Stimulated activated CD8-positive, alpha-beta memory T cell treated with anti-CD3 and anti-CD28 coated beads, Interleukin-4, amount 100 ng/mL, for 24 hours (primary cell): ENCODE measurements around the gene LGALSL.

Experiments
- DNase-seq: peaks from one replicate; pipeline ENCODE4 v3.0.0-alpha.2; 2020; ENCODE audit warnings: low read depth

Gene LGALSL

GRCh38 chr2:64453770-64454385, at the start of gene LGALSL:
LGALSL (plus strand) TSS chr2:64454162; CDS start chr2:64454546, 384 bp downstream.
- DNase-seq = peak; percentile 0

GRCh38 chr2:64404743-64405142, 49.2 kb upstream of the LGALSL start:
- DNase-seq = no peak

GRCh38 chr2:64405581-64406406, 48.2 kb upstream of the LGALSL start:
- no peak for DNase-seq

- no peak for DNase-seq
Measured at GRCh38 chr2:64406407-64406774, 47.6 kb upstream of the LGALSL start.

GRCh38 chr2:64408031-64408430, 45.9 kb upstream of the LGALSL start:
- no peak for DNase-seq

GRCh38 chr2:64410671-64411070, 43.3 kb upstream of the LGALSL start:
- DNase-seq = no peak

- DNase-seq = no peak
Measured at GRCh38 chr2:64412671-64413070, 41.3 kb upstream of the LGALSL start.

GRCh38 chr2:64414736-64415435, 39.1 kb upstream of the LGALSL start:
- DNase-seq = no peak

- DNase-seq = no peak
Measured at GRCh38 chr2:64417624-64418023, 36.3 kb upstream of the LGALSL start.

- no peak for DNase-seq
Measured at GRCh38 chr2:64419596-64420165, 34.3 kb upstream of the LGALSL start.

GRCh38 chr2:64420677-64421076, 33.3 kb upstream of the LGALSL start:
- no peak for DNase-seq

GRCh38 chr2:64421201-64421600, 32.8 kb upstream of the LGALSL start:
- DNase-seq = no peak

- DNase-seq = no peak
Measured at GRCh38 chr2:64422466-64422865, 31.5 kb upstream of the LGALSL start.

- no peak for DNase-seq
Measured at GRCh38 chr2:64423303-64423702, 30.7 kb upstream of the LGALSL start.

GRCh38 chr2:64424416-64424987, 29.5 kb upstream of the LGALSL start:
- no peak for DNase-seq

GRCh38 chr2:64426183-64426952, 27.6 kb upstream of the LGALSL start:
- no peak for DNase-seq

- no peak for DNase-seq
Measured at GRCh38 chr2:64434039-64434657, 19.8 kb upstream of the LGALSL start.

GRCh38 chr2:64437883-64438282, 16.1 kb upstream of the LGALSL start:
- DNase-seq = no peak

GRCh38 chr2:64439194-64439593, 14.8 kb upstream of the LGALSL start:
- no peak for DNase-seq

GRCh38 chr2:64440843-64441242, 13.1 kb upstream of the LGALSL start:
- DNase-seq = no peak

- no peak for DNase-seq
Measured at GRCh38 chr2:64442277-64442676, 11.7 kb upstream of the LGALSL start.
